HEK293T (cell line): ENCODE results near the gene CATSPERD.
"Not testable (repeated sequence)": the region's sequence is repeated elsewhere in the genome, so short reads cannot be mapped to it uniquely, and the experiment has no call there.

Experiments
- CTCF ChIA-PET: fragments of 350-600 bp; formaldehyde crosslinking; extraction: SDS; loops from one replicate; lab custom pipeline; 2021; ENCODE audit warnings: antibody characterized with exemption, inconsistent platforms; lab: Yijun Ruan, JAX
- POLR2A ChIA-PET: fragments of 350-600 bp; formaldehyde crosslinking; extraction: SDS; loops from one replicate; lab custom pipeline; 2020; ENCODE audit warnings: antibody characterized with exemption, inconsistent platforms; lab: Yijun Ruan, JAX
- DNase-seq: peaks from one replicate; pipeline ENCODE4 v3.0.0; 2012; ENCODE audit warnings: mixed read lengths; ENCODE audit errors: extremely low spot score
- ARNT ChIP-seq: fragments of 450-650 bp; IDR thresholded peaks from 2 replicates; pipeline ENCODE4 v1.6.1; 2017; ENCODE audit warnings: mild to moderate bottlenecking
- BHLHE40 ChIP-seq: fragments of 450-650 bp; IDR thresholded peaks from 2 replicates; pipeline ENCODE4 v1.6.1; 2016; ENCODE audit warnings: mild to moderate bottlenecking, moderate library complexity, borderline replicate concordance
- CTBP1 ChIP-seq: fragments of 450-650 bp; IDR thresholded peaks from 2 replicates; pipeline ENCODE4 v1.6.1; 2016; ENCODE audit warnings: borderline replicate concordance
- ELF4 ChIP-seq: fragments of 450-650 bp; IDR thresholded peaks from 2 replicates; pipeline ENCODE4 v1.6.1; 2017; ENCODE audit warnings: antibody characterized with exemption
- FOXA1 ChIP-seq: fragments of 450-650 bp; IDR thresholded peaks from 2 replicates; pipeline ENCODE4 v1.6.1; 2016; ENCODE audit warnings: mild to moderate bottlenecking
- FOXK2 ChIP-seq: fragments of 450-650 bp; IDR thresholded peaks from 2 replicates; pipeline ENCODE4 v1.6.1; 2016; ENCODE audit warnings: mild to moderate bottlenecking
- FOXM1 ChIP-seq: fragments of 450-650 bp; IDR thresholded peaks from 2 replicates; pipeline ENCODE4 v1.6.1; 2017; ENCODE audit warnings: mild to moderate bottlenecking, borderline replicate concordance
- HDGF ChIP-seq: fragments of 450-650 bp; IDR thresholded peaks from 2 replicates; pipeline ENCODE4 v1.6.1; 2017; ENCODE audit warnings: antibody characterized with exemption, borderline replicate concordance
- L3MBTL2 ChIP-seq: fragments of 450-650 bp; conservative IDR thresholded peaks from 2 replicates; pipeline ENCODE4 v1.6.1; 2016; ENCODE audit warnings: mild to moderate bottlenecking
- LEF1 ChIP-seq: fragments of 450-650 bp; IDR thresholded peaks from 2 replicates; pipeline ENCODE4 v1.6.1; 2017; ENCODE audit warnings: mild to moderate bottlenecking, borderline replicate concordance
- NFRKB ChIP-seq: fragments of 450-650 bp; IDR thresholded peaks from 2 replicates; pipeline ENCODE4 v1.6.1; 2016; ENCODE audit warnings: mild to moderate bottlenecking, moderate library complexity
- PKNOX1 ChIP-seq: fragments of 450-650 bp; IDR thresholded peaks from 2 replicates; pipeline ENCODE4 v1.6.1; 2016
- SP1 ChIP-seq: fragments of 450-650 bp; IDR thresholded peaks from 2 replicates; pipeline ENCODE4 v1.6.1; 2017
- SUZ12 ChIP-seq: fragments of 450-650 bp; IDR thresholded peaks from 2 replicates; pipeline ENCODE4 v1.6.1; 2016; ENCODE audit warnings: mild to moderate bottlenecking
- TARDBP ChIP-seq: fragments of 450-650 bp; IDR thresholded peaks from 2 replicates; pipeline ENCODE4 v1.6.1; 2016
- ZNF384 ChIP-seq: fragments of 450-650 bp; IDR thresholded peaks from 2 replicates; pipeline ENCODE4 v1.6.1; 2016

The CATSPERD gene

GRCh38 chr19:5698635-5699422 is 21.6 kb upstream of the CATSPERD start:
- no peak for DNase-seq
- ChIA-PET POLR2A (interaction anchor here (0.9 to 2.6 kb wide), 6 partner anchors 9 to 21 kb away, joined by 3 to 14 read pairs (median 4); partner anchors contain the start of genes CATSPERD, LONP1 and RPL36), CTCF (no interaction called here)
- no peak for TF ChIP-seq FOXK2
- TF ChIP-seq ELF4 = no peak
- no peak for TF ChIP-seq FOXM1
- TF ChIP-seq TARDBP = no peak
- no peak for TF ChIP-seq L3MBTL2
- no peak for TF ChIP-seq FOXA1
- TF ChIP-seq PKNOX1 = no peak
- TF ChIP-seq NFRKB = no peak
- no peak for TF ChIP-seq LEF1
- no peak for TF ChIP-seq CTBP1
- TF ChIP-seq SP1 = no peak
- no peak for TF ChIP-seq ZNF384
- TF ChIP-seq SUZ12 = no peak
- no peak for TF ChIP-seq HDGF

- CTCF ChIA-PET = no interaction called here
- POLR2A ChIA-PET = interaction anchor here (1.0 to 1.4 kb wide), 3 partner anchors 11 to 18 kb away, joined by 3 to 4 read pairs (median 3); partner anchors contain the start of gene RPL36
- DNase-seq = no peak
- TF ChIP-seq TARDBP (no peak), ELF4 (no peak), ZNF384 (no peak), FOXM1 (no peak), SP1 (no peak), BHLHE40 (no peak), CTBP1 (no peak), FOXK2 (no peak), SUZ12 (no peak), PKNOX1 (no peak), NFRKB (no peak), HDGF (no peak), LEF1 (no peak), FOXA1 (no peak), L3MBTL2 (no peak), ARNT (no peak)
These were observed 19.9 kb upstream of the CATSPERD start for GRCh38 chr19:5700455-5701092.

DNA sequence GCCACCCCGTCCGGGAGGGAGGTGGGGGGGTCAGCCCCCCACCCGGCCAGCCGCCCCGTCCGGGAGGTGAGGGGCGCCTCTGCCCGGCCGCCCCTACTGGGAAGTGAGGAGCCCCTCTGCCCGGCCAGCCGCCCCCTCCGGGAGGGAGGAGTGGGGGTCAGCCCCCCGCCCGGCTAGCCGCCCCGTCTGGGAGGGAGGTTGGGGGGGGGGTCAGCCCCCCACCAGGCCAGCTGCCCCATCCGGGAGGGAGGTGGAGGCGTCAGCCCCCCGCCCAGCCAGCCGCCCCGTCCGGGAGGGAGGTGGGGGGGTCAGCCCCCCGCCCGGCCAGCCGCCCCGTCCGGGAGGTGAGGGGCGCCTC is 18.4 kb upstream of the CATSPERD start:
- POLR2A ChIA-PET, CTCF ChIA-PET, DNase-seq: not testable (repeated sequence)

GRCh38 chr19:5703819-5704818 is 16.3 kb upstream of the CATSPERD start:
- DNase-seq = no peak
- TF ChIP-seq FOXM1 = no peak
- no peak for TF ChIP-seq CTBP1
- TF ChIP-seq NFRKB = no peak
- TF ChIP-seq TARDBP = no peak
- no peak for TF ChIP-seq FOXA1
- no peak for TF ChIP-seq PKNOX1
- TF ChIP-seq BHLHE40 = no peak
- TF ChIP-seq ZNF384 = no peak
- TF ChIP-seq SUZ12 = no peak
- TF ChIP-seq ELF4 = no peak
- no peak for TF ChIP-seq HDGF
- no peak for TF ChIP-seq FOXK2
- no peak for TF ChIP-seq L3MBTL2
- TF ChIP-seq ARNT = no peak
- TF ChIP-seq LEF1 = no peak
- TF ChIP-seq SP1 = no peak
- ChIA-PET CTCF (interaction anchor here (0.8 kb wide), 1 partner anchor 16 kb away, joined by 3 read pairs; no protein-coding TSS in a partner anchor), POLR2A (no interaction called here)

- CTCF ChIA-PET = no interaction called here
- TF ChIP-seq HDGF = no peak
- no peak for TF ChIP-seq CTBP1
- TF ChIP-seq FOXK2 = no peak
- TF ChIP-seq PKNOX1 = no peak
- TF ChIP-seq LEF1 = no peak
- TF ChIP-seq L3MBTL2 = no peak
- no peak for TF ChIP-seq FOXA1
- no peak for TF ChIP-seq ARNT
- no peak for TF ChIP-seq SP1
- TF ChIP-seq BHLHE40 = no peak
- no peak for TF ChIP-seq SUZ12
- TF ChIP-seq ELF4 = no peak
- TF ChIP-seq ZNF384 = no peak
- no peak for TF ChIP-seq NFRKB
- TF ChIP-seq FOXM1 = no peak
- no peak for TF ChIP-seq TARDBP
- no peak for DNase-seq
- POLR2A ChIA-PET = interaction anchor here (1.0 to 3.6 kb wide), 3 partner anchors 9 to 15 kb away, joined by 3 to 12 read pairs (median 3); partner anchors contain the start of genes CATSPERD and LONP1
These were observed 14.9 kb upstream of the CATSPERD start for GRCh38 chr19:5705552-5705951.
